ENCODE results near the gene PCSK5.

DNA sequence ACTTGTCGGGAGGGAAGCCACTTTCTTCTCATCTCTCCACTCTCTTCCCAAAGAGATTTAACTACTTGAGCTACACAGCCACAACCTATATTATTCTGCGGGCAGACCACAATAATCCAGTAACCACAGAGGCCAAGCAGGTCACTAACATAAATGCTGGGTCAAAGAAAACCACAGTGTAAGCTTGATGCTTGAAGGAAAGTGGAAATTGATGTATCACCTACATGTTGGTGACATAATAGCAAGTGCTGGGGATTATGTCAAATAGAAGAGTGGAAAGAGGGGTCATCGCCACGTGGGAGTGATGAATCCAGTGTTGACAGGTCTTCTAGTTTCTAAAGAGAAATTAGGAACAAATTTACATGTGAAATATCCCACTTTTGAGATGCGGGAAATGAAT, 462.8 kb downstream of the PCSK5 start:
- TF ChIP-seq, protein P1, sequence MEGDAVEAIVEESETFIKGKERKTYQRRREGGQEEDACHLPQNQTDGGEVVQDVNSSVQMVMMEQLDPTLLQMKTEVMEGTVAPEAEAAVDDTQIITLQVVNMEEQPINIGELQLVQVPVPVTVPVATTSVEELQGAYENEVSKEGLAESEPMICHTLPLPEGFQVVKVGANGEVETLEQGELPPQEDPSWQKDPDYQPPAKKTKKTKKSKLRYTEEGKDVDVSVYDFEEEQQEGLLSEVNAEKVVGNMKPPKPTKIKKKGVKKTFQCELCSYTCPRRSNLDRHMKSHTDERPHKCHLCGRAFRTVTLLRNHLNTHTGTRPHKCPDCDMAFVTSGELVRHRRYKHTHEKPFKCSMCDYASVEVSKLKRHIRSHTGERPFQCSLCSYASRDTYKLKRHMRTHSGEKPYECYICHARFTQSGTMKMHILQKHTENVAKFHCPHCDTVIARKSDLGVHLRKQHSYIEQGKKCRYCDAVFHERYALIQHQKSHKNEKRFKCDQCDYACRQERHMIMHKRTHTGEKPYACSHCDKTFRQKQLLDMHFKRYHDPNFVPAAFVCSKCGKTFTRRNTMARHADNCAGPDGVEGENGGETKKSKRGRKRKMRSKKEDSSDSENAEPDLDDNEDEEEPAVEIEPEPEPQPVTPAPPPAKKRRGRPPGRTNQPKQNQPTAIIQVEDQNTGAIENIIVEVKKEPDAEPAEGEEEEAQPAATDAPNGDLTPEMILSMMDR (IDR thresholded peaks at IDR 0.05), result no peak
- no peak for TF ChIP-seq EZH2 (IDR thresholded peaks at IDR 0.05; ENCODE audit: borderline replicate concordance, insufficient read depth, low read depth, low read length, poor library complexity, severe bottlenecking)
